NB4 (cell line): ENCODE measurements around the gene DAB1.
"Not testable (repeated sequence)": the region's sequence is repeated elsewhere in the genome, so short reads cannot be mapped to it uniquely, and the experiment has no call there.

ENCODE experiments used
- DNase-seq: peaks from one replicate; pipeline ENCODE4 v3.0.0; 2010; ENCODE audit warnings: low read depth
- H3K4me3 ChIP-seq: one replicate; pipeline ENCODE4 v1.5.1; 2011; ENCODE audit warnings: mild to moderate bottlenecking, low read depth, low read length, moderate library complexity
- MYC ChIP-seq: IDR thresholded peaks from 2 replicates; pipeline ENCODE4 v1.6.1; 2011; ENCODE audit warnings: low read depth, low read length
- POLR2A ChIP-seq: IDR thresholded peaks from 2 replicates; pipeline ENCODE4 v1.6.1; 2011; ENCODE audit warnings: mild to moderate bottlenecking; ENCODE audit not compliant: insufficient read length; ENCODE audit errors: extremely low read depth
- TF ChIP-seq, protein P1 (sequence below): IDR thresholded peaks from 2 replicates; pipeline ENCODE4 v1.6.1; 2011; ENCODE audit warnings: low read depth, low read length
- TF ChIP-seq, protein P2 (sequence below): IDR thresholded peaks from one replicate; pipeline ENCODE4 v1.5.1; 2012; ENCODE audit warnings: low read depth, low read length

The DAB1 gene

DNA sequence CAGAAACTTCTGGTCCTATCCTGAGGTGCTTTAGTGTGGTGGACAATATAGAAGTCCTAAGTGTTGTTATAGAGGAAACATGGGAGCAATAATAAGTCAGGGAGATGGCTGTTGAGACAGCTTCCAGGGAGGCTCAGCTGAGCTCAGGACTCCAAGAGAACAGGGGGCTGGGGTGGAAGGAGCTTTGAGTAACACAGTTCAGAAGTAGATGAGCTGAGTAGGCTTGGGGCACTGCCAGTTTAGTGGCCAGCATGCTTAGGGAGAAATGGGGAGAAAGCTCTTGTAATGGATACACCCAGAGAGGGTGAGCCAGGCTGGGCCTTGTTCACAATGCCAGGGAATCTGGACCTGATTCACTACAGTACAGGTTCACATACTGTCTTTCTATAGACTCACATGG is 201.6 kb downstream of the DAB1 start:
- TF ChIP-seq MYC, result no peak
- TF ChIP-seq, protein P1, sequence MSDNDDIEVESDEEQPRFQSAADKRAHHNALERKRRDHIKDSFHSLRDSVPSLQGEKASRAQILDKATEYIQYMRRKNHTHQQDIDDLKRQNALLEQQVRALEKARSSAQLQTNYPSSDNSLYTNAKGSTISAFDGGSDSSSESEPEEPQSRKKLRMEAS, result no peak
- TF ChIP-seq, protein P2, sequence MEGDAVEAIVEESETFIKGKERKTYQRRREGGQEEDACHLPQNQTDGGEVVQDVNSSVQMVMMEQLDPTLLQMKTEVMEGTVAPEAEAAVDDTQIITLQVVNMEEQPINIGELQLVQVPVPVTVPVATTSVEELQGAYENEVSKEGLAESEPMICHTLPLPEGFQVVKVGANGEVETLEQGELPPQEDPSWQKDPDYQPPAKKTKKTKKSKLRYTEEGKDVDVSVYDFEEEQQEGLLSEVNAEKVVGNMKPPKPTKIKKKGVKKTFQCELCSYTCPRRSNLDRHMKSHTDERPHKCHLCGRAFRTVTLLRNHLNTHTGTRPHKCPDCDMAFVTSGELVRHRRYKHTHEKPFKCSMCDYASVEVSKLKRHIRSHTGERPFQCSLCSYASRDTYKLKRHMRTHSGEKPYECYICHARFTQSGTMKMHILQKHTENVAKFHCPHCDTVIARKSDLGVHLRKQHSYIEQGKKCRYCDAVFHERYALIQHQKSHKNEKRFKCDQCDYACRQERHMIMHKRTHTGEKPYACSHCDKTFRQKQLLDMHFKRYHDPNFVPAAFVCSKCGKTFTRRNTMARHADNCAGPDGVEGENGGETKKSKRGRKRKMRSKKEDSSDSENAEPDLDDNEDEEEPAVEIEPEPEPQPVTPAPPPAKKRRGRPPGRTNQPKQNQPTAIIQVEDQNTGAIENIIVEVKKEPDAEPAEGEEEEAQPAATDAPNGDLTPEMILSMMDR, result no peak
- TF ChIP-seq POLR2A, result no peak
- no peak overlapping the region for H3K4me3 ChIP-seq
- no peak for DNase-seq

DNA sequence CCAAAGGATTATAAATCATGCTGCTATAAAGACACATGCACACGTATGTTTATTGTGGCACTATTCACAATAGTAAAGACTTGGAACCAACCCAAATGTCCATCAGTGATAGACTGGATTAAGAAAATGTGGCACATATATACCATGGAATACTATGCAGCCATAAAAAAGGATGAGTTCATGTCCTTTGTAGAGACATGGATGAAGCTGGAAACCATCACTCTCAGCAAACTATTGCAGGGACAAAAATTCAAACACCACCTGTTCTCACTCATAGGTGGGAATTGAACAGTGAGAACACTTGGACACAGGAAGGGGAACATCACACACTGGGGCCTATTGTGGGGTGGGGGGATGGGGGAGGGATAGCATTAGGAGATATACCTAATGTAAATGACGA is 203.0 kb downstream of the DAB1 start:
- not testable (repeated sequence) for H3K4me3 ChIP-seq, DNase-seq

DNA sequence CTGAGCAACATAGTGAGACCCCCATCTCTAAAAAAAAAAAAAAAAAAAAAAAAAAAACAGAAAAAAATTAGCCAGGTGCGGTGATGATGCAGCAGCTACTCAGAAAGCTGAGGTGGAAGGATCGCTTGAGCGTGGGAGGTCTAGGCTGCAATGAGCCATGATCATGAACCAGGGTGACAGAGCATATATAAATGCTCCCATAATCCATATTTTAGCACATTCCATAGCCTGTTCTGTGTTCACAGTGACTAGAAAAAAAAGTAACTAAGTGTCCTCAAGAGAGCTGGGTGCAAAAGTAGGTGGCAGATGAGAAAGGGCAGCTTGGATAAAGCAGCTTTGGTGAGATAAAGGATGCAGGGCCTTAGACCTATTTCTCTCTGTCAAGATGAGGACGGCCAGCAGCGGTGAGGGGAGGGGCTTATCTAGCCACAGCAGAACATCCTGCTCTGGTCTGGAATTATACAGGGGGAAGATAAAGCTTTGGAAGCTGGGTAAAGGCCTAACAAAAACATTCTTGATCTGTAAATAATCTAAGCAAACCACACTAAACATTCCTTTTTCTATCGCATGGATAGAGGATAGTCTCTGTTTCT is 205.3 kb downstream of the DAB1 start:
- DNase-seq, result no peak
- TF ChIP-seq POLR2A (no peak), MYC (no peak)
- TF ChIP-seq, protein P1, result no peak
- TF ChIP-seq, protein P2, result no peak
- H3K4me3 ChIP-seq, result no peak overlapping the region

DNA sequence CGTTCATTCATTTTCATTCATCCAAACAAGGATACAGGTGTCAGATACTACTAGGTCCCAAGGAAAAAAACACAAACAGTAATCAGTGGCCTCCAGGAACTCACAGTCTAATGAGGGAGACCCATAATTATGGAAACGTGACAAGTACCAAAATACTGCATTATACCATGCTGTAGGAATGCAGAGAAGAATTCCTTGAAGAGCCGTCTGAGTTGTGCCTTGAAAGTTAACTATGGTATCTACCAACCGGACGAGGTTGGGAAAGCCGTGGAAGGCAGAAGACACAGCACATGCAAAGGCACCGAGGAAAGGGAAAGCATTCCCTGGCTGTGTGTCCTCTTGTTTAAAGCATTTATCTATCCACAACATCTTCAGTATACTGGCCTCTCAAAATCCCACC is 206.0 kb downstream of the DAB1 start:
- TF ChIP-seq POLR2A, result no peak
- TF ChIP-seq MYC, result no peak
- TF ChIP-seq, protein P2, result no peak
- TF ChIP-seq, protein P1, result no peak

DNA sequence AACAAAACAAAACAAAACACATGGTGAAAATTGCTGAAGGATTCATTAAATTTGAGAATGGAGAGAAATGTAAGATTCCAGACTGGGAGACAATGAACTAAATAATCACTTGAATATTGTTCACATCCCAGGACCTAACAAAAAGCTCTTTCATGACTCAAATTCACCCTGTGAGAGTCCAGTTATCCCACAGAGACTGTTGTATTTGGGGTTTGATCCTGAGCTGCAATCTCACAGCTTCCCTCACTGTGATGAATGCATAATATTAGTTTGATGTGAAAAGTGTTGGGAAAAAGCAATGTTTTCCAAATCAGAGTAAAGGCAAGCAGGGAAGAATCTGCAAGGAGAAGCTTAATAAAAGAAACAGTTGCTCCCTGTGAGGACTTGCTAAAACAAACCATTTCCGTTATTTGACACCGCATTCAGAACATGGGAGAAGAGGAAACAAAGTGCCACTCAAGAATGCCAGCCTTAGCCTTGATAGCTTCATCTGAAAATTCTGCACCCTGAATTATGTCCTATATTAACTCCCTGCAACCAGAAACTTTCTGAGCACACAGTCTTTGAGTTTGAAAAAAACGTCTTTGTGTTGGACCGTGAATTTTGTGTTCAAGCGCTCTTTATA is 208.8 kb downstream of the DAB1 start:
- H3K4me3 ChIP-seq, result no peak overlapping the region
- TF ChIP-seq, protein P2, result no peak
- TF ChIP-seq MYC (no peak), POLR2A (no peak)
- TF ChIP-seq, protein P1, result no peak
- DNase-seq, result no peak

More for the DNA sequence above, 206.0 kb downstream of the DAB1 start:
- H3K4me3 ChIP-seq, result no peak overlapping the region
- no peak for DNase-seq

DNA sequence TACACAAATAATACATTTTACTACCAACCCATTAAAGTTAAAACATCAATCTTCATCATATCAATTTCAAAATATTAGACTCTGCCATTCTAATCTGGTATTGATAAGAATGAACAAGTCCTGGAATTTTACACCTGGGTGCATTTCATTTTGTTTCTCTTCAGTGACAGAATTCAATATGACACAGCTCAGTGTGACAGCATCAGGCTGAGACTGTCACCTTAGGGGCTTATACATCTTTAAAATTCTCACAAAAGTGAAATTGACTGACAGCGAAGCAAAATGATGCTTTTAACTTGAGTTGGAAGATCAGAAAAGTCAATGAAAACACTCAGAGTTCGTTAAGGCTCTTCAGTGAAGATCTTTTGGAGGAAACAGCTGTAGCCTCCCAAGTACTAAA is 213.0 kb downstream of the DAB1 start:
- H3K4me3 ChIP-seq, result no peak overlapping the region
- no peak for DNase-seq
- TF ChIP-seq, protein P1, result no peak
- TF ChIP-seq POLR2A (no peak), MYC (no peak)
- TF ChIP-seq, protein P2, result no peak
